Suppressor macrophage (primary cell): ENCODE measurements around the gene FLOT2.
"Not testable (repeated sequence)": the region's sequence is repeated elsewhere in the genome, so short reads cannot be mapped to it uniquely, and the experiment has no call there.

Experiments used
- DNase-seq, 4 experiments: peaks; one replicate each; pipeline ENCODE4 v3.0.0-alpha.2; 2020 to 2022

The FLOT2 gene

DNA sequence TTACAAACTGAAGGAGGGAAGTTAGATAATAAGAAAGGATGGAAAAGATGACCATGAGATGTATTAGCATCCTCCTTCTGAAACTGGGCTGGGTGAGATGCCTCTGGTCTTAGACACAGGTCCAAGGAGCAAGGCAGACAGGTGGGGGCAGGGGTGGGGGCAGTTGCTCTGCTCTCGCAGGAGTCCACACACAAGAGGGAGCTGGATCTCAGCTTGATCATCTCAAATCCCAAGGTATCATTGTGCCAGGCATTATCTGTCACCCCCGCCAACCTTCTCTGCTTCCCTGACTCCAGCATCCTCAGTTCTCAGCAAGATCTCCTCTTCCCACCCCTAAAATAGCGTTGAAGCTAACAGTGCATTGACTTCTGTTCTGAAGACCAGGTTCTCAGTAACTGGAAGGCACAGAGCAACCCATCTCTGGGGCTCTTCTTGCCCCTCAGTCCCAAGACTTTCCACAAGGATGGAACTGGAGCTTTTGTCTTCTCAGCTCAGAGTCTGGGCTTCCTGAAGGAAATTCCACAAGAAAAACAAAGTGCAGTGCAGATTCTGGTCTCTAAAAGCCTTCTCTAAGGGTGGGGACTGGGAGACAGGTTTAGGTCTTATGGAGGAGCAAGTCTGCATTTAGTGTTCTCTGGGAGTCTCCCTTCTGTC is 1.6 kb downstream of the FLOT2 start:
- no peak for DNase-seq

DNA sequence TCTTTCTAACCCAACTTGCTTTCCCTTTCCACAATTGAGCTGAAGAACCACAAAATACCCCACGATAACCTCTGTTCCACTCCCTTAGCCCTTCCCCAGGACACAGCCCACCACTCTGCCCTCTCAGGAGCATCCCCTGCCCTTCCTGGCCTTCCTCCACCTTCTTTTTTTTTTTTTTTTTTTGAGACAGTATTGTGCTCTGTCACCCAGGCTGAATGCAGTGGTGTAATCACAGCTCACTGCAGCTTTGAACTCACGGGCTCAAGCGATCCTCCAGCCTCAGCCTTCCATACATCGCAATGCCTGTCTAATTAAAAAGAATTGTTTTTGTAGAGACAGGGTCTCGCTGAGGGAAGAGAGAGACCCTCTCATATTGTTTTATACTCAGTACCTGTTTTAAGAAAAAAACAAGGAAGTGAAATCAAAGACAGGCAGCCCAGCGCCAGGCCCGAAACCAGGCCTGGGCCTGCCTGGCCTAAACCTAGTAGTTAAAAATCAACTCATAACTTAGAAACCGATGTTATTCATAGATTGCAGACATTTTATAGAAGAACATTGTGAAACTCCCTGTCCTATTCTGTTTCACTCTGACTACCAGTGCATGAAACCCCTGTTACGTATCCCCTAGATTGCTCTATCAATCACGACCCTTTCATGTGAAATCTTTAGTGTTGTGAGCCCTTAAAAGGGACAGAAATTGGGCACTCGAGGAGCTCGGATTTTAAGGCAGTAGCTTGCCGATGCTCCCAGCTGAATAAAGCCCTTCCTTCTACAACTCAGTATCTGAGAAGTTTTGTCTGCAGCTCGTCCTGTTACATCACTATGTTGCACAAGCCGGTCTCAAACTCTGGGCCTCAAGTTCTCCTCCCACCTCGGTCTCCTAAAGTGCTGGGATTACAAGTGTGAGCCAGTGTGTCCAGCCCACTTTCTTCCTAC is 4.0 kb downstream of the FLOT2 start:
- DNase-seq = peak; percentile 67 to 83 (median 78)

DNA sequence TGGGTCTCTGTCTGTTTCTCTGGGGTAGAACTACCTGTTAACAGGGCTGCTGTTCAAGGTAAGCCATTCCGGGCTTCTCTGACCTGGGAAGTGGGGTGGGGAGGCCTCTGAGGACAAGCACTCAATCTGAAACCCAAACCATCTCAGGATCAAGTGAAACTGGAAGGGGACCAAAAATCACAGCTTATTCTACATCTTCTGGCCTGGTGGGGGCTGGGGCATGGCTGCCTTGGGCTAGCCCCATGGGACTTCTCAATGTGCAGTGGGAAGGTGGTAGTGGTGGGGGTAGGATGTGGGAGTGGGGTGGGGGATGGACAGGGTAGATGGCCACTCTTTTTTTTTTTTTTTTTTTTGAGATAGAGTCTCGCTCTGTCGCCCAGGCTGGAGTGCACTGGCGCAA is 5.5 kb downstream of the FLOT2 start:
- no peak for DNase-seq

DNA sequence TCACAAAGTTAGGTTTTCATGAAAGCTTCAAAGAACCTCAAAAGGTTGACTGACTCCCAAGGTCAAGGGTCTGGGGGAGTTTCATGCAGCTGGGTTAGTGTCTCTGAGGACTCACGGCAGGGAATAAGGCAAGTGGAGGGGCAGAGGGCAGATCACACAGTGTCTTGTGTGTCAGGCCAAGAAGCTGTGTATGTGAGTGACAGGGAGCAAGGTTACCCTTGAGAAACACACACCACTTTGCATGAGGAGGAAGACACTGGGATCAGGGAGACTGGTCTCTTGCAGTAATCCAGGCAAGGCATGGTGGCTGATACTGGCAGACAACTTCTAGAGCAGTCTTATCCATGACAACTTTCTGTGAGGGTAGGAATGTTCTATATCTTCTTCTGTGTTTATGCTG is 6.3 kb downstream of the FLOT2 start:
- no peak for DNase-seq

DNA sequence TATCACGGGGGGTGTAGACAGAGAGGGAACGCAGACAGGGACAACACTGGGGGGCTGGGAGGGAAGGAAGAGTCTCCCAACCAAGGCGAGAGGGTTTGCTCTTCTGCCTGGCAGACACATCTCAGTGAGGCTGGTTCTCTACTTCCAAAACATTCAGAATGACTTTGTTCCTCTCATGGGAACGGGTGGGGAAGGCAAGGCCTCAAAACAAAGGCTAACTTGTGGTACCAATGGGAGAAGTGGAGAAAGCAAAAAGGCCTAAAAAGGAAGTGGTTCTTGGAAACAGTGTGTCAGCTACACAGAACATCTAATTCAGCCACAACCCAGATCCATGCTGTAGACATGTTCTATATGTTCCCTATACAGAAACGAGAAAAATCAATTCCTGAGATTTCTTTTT is 7.5 kb downstream of the FLOT2 start:
- peak; percentile 43 to 70 (median 56) for DNase-seq

DNA sequence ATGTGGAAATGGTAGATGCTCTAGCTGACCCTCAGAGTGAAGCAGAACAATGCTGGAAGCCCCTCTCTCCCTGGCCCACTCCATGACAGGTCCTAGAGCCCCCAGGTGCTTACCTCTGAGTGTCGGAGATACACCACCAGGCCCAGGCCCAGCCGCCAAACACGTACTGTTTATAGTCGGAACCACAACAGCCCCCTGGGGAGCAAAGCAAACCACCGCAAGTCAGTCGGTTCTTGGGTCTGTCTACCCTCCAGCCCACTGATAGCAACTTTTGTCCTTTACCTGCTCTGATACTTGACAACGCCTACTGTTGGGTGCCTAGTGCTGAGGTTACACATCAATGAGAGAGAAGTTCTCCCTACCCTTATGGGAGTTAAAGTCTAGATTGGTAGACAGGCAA is 8.7 kb downstream of the FLOT2 start:
- DNase-seq = no peak

DNA sequence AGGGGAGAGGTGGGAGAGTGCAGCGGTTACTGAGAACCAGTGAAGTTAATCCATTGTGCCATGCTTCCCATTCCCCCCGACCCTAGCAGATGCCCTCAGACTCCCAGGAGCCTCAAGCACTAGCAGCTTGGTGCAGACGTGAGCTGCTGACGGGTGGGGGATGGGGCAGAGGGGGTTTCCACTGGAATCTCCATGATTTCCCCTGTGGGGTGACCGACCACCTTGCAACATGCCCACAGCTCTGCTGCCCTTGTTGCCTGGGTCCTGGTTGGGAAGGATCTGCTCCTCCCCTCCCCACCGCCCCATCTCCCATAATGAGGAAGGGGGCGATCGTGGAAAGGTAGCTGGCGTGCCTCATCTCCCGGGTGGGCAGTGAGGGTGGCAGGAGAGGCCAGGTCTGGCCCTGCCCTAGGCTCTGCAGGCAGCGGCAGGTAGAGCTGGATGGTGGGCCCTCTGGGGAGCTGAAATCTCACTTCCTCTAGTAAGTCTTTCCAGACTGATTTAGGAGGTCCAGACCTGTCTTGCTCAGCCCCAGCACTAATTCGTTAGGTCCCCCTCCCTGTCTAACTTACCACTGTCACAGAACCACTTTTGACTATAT is 9.6 kb downstream of the FLOT2 start:
- DNase-seq = no peak

DNA sequence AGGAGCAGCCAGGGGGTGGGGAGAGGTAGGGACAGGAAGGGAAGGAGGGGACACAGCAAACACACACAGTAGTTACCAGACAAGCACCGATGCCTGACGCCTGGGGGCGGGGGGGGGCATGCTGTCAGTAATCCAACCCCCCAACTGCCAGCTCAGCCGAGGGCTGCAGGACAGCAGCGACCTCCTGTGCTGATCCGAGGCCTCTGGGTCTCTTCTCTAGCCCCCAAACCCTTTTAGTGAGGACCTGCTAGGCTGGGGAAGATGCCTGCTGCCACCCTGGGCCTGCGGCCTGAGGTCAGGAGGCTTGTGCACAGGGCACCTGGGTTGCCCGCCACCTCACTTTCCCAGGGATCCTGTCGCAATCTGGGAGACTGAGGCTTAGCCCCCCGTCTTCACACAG is 11.6 kb downstream of the FLOT2 start:
- DNase-seq = no peak

DNA sequence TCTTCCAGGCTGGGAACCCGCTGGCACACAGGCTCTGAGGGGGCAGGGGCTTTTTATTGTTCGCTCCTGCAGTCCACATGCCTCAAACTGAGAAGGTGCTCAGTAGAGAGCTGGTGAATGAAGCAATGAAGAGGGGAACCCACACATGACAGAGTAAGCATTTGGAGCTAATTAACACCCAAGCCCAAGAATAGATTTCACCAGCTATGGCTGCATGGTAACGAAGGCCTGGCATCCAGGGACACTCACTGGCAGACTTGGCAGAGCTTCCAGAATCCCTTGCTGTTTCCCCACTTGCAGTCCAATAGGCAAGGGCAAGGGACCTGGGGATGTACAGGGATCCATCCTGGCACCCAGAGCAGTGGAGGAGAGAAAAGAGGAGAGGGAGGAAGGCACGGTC is 12.2 kb downstream of the FLOT2 start:
- DNase-seq = no peak

DNA sequence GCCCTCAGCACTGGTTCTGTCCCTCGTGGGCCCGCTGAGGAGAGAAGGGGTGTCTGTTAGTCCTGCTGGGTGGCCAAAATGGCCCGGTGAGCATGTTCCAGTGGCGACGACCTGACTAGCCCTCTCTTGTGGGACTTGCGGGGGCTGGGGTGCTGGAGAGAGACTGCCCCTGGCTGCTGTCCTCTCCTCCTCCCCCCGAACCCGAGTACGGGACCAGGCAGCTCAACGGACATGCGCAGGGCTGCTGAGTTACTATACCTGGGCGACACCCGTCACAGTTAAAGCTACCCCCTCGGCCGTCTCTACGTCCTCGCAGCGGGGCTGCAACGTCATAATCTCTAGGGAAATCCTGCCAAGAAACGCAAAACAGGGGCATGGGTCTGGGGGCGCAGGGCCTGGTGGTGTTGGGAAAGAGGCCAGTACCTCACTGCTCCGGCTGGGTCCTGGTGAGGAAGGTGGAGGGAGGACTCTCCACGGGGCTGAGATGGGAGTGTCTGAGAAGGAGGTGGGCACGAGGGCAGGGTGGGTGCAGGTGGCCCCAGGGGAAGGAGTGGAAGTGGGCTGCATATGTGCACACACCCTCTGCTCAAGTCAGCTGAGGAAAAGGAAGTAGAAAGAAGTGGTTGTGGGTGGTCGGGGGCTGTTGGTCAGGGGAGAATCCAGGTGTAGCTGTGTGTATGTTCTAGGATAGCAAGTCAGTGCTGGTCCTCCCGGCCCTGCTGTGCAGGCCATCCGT is 13.4 kb downstream of the FLOT2 start:
- DNase-seq = no peak

DNA sequence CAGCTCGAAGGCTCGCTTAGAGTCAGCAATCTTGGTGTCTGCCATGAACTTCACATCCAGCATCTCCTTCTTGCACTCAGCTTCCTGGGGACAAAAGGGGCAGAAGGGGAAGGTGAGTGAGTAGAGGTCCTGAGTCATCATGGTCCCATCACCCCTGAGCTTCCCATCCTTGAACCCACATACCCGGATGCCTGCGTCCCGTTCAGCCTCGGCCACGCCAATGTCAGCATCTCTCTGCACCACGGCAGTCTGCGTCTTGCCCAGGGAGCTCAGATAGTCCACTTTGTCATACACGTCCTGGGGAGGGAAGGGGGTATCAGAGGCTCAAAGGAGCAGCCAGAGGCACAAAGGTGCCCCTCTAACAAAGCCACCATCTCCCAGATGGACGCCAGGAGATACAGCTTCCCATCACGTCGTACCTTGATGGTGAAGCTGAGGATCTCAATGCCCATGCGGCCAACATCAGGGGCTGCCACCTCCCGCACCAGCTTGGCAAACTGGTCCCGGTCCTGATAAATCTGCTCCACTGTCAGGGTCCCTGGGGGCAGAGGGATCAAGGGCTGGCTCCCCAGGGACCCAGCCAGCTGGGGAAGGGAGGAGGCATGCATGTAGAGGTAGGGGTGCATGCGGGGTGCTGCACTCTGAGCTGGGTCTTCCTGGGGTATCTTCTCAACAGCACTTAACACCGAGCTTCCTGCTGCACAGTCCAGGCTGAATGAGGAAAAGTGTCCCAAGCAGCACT is 15.2 kb downstream of the FLOT2 start:
- no peak for DNase-seq

DNA sequence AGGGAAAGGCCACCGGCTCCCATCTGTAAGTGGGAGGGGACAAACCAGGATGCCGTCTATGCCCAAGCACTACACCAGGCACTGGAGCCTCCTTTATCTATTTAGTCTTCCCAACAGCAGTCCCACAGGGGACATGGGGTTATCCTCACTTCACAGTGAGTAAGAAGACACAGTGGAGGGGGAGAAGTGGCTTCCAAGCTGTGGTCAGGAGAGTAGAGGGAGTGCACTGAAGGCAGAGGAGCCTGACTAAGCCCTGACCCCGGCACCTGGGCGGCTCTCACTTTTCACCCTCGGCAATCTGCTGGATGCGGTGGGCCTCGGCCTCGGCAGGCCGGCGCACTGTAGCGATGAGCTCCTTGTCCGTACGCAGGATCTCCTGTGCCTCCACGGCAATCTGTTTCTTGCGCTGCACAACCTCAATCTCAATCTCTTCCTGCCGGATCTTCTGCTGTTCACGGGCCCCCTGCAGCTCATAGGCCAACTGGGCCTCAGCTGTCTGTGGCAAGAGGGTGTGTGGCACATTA is 15.9 kb downstream of the FLOT2 start:
- no peak for DNase-seq

DNA sequence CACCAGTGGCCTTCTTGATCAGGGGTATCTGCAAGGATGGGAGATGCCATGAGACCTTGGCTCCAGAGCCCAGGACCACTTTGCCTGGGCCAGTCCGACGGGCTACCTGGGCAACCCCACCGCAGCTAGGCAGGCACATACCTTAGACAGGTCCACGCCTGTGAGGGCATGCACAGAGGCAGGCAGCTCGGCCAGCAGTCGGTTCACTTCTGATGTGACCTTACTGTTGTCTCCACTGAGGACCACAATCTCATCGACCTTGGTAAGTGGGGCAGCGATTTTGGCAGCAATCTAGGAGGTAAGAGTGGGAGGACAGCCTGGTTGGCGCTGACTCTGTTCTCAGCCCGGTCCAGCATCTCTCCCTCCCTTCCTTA is 17.0 kb downstream of the FLOT2 start:
- no peak for DNase-seq

DNA sequence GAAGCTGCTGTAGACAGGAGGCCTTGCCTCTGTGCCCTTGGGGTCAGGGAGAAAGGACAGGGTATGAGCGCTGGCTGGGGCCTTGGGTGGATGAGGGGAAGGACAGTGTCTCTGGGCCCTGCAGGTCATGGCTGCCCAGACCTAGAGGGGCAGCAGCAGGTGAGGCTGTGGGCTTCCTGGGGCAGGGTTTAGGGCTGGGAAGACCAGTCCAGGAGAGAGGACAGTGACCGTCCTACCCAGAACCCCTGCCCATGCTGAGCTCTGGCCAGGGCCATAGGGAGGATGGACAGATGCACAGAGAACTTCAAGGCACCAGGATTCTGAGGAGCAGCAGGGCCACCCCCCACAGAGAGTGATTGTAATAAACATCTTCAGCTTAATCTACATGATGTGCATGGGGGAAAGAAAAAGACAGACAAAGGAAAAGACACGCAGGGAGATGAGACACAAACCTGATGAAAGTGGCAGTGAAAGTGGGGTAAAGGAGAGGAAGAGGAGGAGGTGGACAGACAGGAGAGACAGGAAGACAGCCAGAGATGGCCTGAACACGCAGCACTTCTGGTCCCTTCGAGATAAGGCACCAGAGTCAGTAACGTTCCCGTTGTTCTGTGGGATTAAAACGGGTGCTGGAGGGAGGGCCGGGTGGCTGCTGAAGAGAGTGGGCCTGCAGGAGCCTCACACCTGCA is 17.5 kb downstream of the FLOT2 start:
- DNase-seq = no peak

DNA sequence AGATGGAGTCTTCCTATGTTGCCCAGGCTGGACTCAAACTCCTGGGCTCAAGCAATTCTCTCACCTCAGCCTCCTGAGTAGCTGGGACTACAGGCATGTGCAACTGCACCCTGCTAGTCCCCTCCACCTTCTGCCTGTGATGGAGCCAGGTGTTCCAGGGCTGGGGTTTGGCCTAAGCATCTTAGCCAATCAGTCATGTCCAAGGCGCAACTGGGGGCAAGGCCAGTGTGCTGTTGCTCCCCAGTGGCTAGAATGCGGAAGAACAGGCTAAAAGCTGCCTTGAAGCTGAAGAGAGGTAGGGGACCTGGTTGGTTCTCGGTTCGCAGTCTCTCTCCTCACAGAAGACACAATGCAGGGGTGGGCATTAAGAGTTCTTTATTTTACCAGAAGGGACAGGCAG is 18.6 kb downstream of the FLOT2 start:
- DNase-seq = peak in 1 of 4 experiments; percentile 27

DNA sequence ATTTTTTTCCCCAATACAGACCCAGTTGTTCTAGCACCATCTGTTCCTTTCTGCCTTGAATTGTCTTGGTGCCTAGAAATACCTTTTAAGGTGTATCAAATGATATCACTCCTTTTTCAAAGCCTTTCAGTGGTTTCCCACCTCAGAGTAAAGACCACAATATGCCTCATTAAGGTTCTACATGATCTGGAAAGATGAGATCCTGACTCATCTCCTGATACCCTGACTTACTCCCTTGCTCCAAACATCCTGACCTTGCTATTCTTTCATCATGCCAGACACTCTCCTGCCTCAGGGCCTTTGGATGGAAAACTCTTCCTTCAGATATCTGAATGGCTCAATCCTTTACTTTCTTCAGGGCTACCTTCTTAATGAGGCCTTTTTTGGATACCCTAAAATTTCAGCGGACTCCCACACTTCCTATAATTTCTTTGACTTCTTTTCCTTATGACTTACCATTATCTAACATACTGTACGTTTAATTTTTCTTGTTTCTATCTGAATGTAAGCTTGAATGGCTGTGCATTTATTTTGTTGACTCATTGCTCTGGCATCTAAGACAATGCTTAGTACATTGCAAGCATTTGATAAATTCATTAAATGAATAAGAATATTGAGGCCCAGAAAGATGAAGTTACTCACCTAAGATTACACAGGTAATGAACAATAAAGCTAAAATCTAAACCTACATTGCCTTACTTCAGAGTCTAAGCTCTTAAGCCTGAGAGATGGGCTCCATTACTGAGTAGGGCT is 19.2 kb downstream of the FLOT2 start:
- DNase-seq = no peak

DNA sequence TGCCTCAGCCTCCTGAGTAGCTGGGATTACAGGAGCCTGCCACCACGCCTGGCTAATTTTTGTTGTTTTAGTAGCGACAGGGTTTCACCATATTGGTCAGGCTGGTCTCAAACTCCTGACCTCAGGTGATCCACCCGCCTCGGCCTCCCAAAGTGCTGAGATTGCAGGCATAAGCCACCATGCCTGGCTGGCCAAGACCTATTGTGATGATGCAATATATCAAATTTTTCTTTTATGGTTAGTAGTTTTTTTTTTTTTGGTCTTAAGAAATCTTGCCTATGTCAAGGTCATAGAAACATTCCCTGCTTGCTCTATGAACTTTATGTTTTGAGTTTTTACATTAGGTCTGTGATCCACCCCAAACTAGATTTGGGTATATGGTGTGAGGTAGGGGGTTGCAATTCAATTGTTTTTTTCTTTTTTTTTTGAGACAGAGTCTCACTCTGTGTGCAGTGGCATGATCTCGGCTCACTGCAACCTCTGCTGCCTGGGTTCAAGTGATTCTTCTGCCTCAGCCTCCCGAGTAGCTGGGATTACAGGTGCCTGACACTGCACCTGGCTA is 20.3 kb downstream of the FLOT2 start:
- DNase-seq = not testable (repeated sequence)

DNA sequence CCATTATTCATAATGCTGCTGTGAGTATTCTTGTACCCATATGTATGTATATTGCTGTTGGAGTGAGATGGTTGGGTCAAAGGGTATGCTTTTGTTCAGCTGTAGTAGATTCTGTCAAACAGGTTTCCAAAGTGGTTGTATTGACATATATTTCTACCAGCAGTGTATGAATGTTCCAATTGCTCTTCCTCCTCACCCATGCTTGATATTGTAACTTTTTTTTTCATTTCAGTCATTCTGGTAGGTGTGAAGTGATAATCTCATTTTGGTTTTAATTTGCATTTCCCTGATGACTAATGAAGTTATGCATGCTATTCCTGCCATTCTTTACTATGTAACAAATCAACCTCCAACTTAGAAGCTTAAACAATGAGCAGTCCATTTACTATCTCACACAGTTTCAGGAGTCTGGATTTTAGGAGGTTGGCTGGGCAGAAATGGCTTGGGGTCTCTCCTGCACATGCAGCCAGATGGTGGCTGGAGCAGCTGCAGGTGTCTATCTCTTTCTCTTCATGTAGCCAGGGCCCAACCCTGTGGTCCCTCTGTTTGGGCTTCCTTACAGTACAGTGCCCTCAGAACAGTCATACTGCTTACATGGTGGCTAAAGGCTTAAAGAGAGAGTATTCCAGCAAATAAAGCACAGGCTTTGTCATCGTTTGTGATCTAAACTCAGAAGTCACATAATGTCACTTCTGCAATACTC is 21.5 kb downstream of the FLOT2 start:
- no peak for DNase-seq

DNA sequence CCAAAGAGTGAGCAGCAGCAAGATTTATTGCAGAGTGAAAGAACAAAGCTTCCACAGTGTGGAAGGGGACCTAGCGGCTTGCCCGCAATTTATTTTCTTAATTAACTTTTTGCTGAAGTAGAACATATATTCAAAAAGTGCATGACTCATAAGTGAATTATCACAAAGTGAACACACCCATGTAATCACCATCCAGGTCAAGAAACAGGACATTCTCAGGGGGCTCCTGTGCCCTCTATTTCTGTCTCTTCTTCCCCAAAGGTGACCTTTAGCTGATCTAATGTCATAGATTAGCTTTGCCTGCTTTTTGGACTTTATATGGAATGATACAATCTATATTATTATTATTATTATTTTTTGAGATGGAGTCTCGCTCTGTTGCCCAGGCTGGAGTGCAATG is 22.8 kb downstream of the FLOT2 start:
- no peak for DNase-seq

DNA sequence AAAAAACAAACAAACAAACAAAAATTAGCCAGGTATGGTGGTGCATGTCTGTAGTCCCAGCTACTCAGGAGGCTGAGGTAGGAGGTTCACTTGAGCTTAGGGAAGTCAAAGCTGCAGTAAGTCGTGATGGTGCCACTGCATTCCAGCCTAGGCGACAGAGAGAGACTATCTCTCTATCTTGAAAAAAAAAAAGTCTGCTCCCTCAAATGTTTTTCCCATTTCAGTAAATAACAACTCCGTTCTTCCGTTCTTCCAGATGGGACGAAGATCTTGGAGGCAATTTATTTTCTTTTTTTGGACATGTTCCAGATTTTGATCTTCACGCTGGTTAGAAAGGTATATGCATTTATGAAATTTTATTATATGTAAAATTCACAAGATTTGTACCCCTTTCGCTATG is 23.7 kb downstream of the FLOT2 start:
- no peak for DNase-seq
